Measurements from ENCODE around the gene KRT7.
"Not testable (repeated sequence)": the region's sequence is repeated elsewhere in the genome, so short reads cannot be mapped to it uniquely, and the experiment has no call there.

The KRT7 gene

DNA sequence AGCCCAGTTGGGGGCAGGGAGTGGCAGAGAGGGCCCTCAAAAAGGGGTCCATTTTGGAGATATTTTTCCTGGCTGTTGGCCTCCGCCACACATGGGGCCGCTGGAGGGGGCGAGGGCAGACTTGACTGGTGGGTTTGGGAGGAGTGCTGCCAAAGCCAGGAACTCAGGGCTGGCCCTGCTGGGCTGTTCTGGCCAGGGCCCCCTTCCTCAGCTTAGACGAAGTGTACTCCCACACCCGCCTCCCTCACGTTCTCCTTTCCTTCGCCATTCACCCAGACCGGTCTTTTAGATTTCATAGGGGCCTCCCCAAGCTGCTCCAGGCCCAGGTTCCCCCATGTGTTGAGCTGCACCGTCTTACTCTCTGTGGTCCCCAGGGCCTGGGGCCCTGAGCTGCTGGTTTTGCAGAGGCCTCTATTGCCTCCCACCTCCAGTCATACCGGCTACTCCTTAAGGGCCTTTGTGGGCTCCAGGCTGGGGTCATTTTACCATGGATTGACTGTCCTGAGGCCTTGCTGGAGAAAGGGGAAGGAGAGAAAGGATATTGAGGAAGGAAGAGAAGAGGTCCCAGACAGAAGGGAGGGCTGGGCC lies 1.3 kb downstream of the KRT7 start:
- TF ChIP-seq FOXP2 (optimal IDR thresholded peaks at IDR 0.05; ENCODE audit: control extremely low read depth, extremely low read length, insufficient read depth) (no peak), POLR2AphosphoS5 (IDR thresholded peaks at IDR 0.05; ENCODE audit: borderline replicate concordance, low read depth, low read length) (no peak), EZH2 (IDR thresholded peaks at IDR 0.05) (no peak)
- no peak overlapping the region for H3K9ac ChIP-seq (ENCODE audit: insufficient read length)
- no peaks in the 10 kb centered on the region for H3K9me3 ChIP-seq (ENCODE audit: low read depth, low read length)
- no peak overlapping the region for H3K27ac ChIP-seq
- H3K36me3 ChIP-seq (ENCODE audit: insufficient read depth, low read length) = no peaks in the 10 kb centered on the region
- no peak for DNase-seq (ENCODE audit: low read depth, low spot score)
- H3K4me3 ChIP-seq = no peak overlapping the region

GRCh38 chr12:52235001-52235764 lies 2.1 kb downstream of the KRT7 start:
- no peaks in the 10 kb centered on the region for H3K36me3 ChIP-seq (ENCODE audit: insufficient read depth, low read length)
- TF ChIP-seq EZH2 (IDR thresholded peaks at IDR 0.05) (no peak), POLR2AphosphoS5 (IDR thresholded peaks at IDR 0.05; ENCODE audit: borderline replicate concordance, low read depth, low read length) (no peak), FOXP2 (optimal IDR thresholded peaks at IDR 0.05; ENCODE audit: control extremely low read depth, extremely low read length, insufficient read depth) (no peak)
- H3K9ac ChIP-seq (ENCODE audit: insufficient read length) = no peak overlapping the region
- H3K9me3 ChIP-seq (ENCODE audit: low read depth, low read length) = no peaks in the 10 kb centered on the region
- H3K4me3 ChIP-seq = no peak overlapping the region
- no peak for DNase-seq (ENCODE audit: low read depth, low spot score)
- H3K27ac ChIP-seq = no peak overlapping the region

DNA sequence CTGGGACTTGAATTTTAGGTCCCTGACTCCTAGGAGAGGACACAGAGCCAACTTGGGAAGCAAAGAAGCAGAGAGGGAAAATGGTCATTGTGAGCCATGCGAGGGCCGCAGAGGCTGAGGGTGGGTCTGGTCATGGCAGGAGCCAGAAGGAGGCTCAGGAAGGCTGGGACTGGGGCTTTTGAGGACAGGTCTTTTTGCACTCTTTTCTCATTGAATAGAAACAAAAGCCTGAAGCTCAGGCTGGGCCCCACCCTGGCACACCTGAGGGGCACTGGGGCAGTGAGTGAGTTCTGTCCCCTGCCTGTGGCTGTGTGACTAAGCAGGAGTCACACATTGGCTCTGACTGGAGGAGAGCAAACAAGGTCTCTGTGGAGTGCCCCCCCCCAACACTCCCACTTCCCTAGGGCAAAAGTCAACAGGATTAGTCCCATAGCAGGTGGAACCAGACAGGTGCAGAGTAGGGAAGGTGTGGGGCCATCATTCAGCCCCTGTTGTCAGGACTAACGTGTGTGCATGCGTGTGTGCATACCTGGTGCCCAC lies 2.8 kb downstream of the KRT7 start:
- TF ChIP-seq EZH2 (IDR thresholded peaks at IDR 0.05) (no peak), FOXP2 (optimal IDR thresholded peaks at IDR 0.05; ENCODE audit: control extremely low read depth, extremely low read length, insufficient read depth) (no peak), POLR2AphosphoS5 (IDR thresholded peaks at IDR 0.05; ENCODE audit: borderline replicate concordance, low read depth, low read length) (no peak)
- Histone ChIP-seq H3K36me3 (ENCODE audit: insufficient read depth, low read length) (no peaks in the 10 kb centered on the region), H3K9ac (ENCODE audit: insufficient read length) (no peak overlapping the region), H3K4me3 (no peak overlapping the region), H3K9me3 (ENCODE audit: low read depth, low read length) (no peaks in the 10 kb centered on the region), H3K27ac (no peak overlapping the region)
- DNase-seq (ENCODE audit: low read depth, low spot score) = no peak

DNA sequence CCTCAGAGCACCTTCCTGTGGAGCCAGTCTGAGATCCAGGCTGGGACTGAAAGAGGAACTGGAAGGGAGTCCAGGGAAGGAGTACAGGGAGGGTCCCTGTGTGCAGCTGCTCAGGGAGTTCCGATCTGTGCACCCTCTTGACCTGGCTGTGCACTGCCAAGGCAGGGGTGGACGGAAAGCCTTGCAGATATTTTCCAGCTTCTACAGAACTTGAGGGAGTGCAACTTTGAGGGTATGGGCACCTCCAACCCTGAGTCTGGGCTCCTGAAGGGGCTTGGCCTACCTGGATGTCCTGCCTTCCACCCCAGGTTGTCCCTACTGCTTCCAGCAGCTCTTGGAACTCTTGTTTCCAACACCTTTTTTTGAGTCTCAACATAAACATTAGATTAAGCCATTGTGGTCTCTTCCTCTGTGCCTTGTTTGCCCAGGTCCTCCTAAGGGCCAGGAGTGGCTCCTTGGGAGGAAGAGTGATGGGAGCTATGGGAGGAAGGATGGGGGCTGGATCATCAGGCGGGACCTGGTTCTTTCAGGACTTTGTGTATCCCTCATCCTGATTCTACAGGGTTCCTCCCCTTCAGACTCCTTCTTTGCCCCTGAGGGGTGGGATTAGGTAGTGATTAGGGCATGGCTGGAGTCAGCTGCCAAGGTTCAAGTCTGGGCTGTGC lies 3.5 kb downstream of the KRT7 start:
- H3K27ac ChIP-seq = no peak overlapping the region
- no peaks in the 10 kb centered on the region for H3K36me3 ChIP-seq (ENCODE audit: insufficient read depth, low read length)
- no peak overlapping the region for H3K4me3 ChIP-seq
- H3K9me3 ChIP-seq (ENCODE audit: low read depth, low read length) = no peaks in the 10 kb centered on the region
- DNase-seq (ENCODE audit: low read depth, low spot score) = no peak
- H3K9ac ChIP-seq (ENCODE audit: insufficient read length) = no peak overlapping the region
- TF ChIP-seq POLR2AphosphoS5 (IDR thresholded peaks at IDR 0.05; ENCODE audit: borderline replicate concordance, low read depth, low read length) (no peak), FOXP2 (optimal IDR thresholded peaks at IDR 0.05; ENCODE audit: control extremely low read depth, extremely low read length, insufficient read depth) (no peak), EZH2 (IDR thresholded peaks at IDR 0.05) (no peak)

DNA sequence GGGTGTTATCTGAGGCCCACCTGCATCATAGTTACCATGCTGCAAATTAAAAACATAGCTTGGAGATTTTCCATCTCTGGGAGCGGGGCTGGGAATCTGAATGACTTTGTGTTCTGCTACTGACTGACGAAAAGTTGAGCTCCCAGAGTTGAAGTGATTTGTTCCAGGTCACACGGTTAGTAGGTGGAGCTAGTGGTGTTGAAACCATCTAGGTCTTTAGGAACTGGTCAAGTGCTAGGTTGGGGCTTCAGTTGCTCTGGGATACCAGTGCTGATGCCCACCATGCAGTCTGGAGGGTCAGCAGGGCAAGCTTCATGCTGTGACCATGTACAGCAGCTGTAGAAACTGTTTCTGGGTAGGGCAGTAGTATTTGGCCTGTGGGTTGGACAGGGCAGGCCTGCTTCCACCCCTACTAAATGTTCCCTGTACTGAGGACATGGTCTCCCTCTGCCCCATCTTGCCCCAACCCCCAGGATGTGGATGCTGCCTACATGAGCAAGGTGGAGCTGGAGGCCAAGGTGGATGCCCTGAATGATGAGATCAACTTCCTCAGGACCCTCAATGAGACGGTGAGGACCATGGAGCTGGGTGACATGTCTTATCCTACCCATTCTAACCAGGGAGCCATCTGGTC lies 5.3 kb downstream of the KRT7 start:
- Histone ChIP-seq H3K27ac (no peak overlapping the region), H3K4me3 (no peak overlapping the region), H3K9ac (ENCODE audit: insufficient read length) (no peak overlapping the region), H3K36me3 (ENCODE audit: insufficient read depth, low read length) (no peaks in the 10 kb centered on the region), H3K9me3 (ENCODE audit: low read depth, low read length) (no peaks in the 10 kb centered on the region)
- no peak for DNase-seq (ENCODE audit: low read depth, low spot score)
- TF ChIP-seq FOXP2 (optimal IDR thresholded peaks at IDR 0.05; ENCODE audit: control extremely low read depth, extremely low read length, insufficient read depth) (no peak), POLR2AphosphoS5 (IDR thresholded peaks at IDR 0.05; ENCODE audit: borderline replicate concordance, low read depth, low read length) (no peak), EZH2 (IDR thresholded peaks at IDR 0.05) (no peak)

- Histone ChIP-seq H3K9me3 (ENCODE audit: low read depth, low read length) (no peaks in the 10 kb centered on the region), H3K4me3 (no peak overlapping the region), H3K27ac (no peak overlapping the region), H3K36me3 (ENCODE audit: insufficient read depth, low read length) (no peaks in the 10 kb centered on the region), H3K9ac (ENCODE audit: insufficient read length) (no peak overlapping the region)
- no peak for DNase-seq (ENCODE audit: low read depth, low spot score)
- TF ChIP-seq POLR2AphosphoS5 (IDR thresholded peaks at IDR 0.05; ENCODE audit: borderline replicate concordance, low read depth, low read length) = no peak
- TF ChIP-seq FOXP2 (optimal IDR thresholded peaks at IDR 0.05; ENCODE audit: control extremely low read depth, extremely low read length, insufficient read depth) = no peak
- no peak for TF ChIP-seq EZH2 (IDR thresholded peaks at IDR 0.05)
Measured at GRCh38 chr12:52238916-52239646, 6.0 kb downstream of the KRT7 start.

DNA sequence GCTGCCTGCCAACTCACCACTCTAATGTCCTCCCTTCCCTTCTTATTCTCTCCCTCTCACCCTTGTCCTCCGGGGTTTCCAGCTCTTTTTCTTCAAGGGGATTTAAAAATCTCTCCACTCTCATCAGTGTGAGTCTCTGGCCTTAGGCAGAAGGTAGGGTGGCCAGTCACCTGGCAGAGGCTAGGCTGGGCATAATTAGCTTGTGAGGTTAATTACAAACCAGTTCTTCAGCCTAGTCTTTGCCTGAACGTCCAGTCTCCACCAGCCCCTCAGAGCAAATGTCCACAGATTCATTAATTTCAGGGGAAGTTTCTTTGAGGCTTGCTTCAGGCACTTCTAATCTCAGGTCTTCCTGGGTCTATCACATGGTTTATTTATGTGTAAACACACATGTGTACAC lies 6.7 kb downstream of the KRT7 start:
- H3K36me3 ChIP-seq (ENCODE audit: insufficient read depth, low read length) = no peaks in the 10 kb centered on the region
- DNase-seq (ENCODE audit: low read depth, low spot score) = no peak
- no peaks in the 10 kb centered on the region for H3K9me3 ChIP-seq (ENCODE audit: low read depth, low read length)
- no peak for TF ChIP-seq EZH2 (IDR thresholded peaks at IDR 0.05)
- no peak for TF ChIP-seq POLR2AphosphoS5 (IDR thresholded peaks at IDR 0.05; ENCODE audit: borderline replicate concordance, low read depth, low read length)
- no peak for TF ChIP-seq FOXP2 (optimal IDR thresholded peaks at IDR 0.05; ENCODE audit: control extremely low read depth, extremely low read length, insufficient read depth)
- no peak overlapping the region for H3K4me3 ChIP-seq
- H3K27ac ChIP-seq = no peak overlapping the region
- no peak overlapping the region for H3K9ac ChIP-seq (ENCODE audit: insufficient read length)

DNA sequence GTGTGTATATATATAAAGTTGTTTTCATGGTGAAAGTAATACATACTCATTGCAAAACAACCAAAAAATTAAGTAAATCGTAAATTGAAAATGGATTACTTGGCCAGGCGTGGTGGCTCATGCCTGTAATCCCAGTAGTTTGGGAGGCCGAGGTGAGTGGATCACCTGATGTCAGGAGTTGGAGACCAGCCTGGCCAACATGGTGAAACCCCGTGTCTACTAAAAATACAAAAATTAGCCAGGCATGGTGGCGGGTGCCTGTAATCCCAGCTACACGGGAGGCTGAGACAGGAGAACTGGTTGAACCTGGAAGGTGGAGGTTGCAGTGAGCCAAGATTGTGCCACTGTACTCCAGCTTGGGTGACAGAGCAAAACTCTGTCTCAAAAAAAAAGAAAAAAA lies 7.2 kb downstream of the KRT7 start:
- not testable (repeated sequence) for DNase-seq (ENCODE audit: low read depth, low spot score); H3K9me3 ChIP-seq (ENCODE audit: low read depth, low read length); H3K27ac ChIP-seq; H3K36me3 ChIP-seq (ENCODE audit: insufficient read depth, low read length); H3K4me3 ChIP-seq; H3K9ac ChIP-seq (ENCODE audit: insufficient read length)
